Ovary (tissue), 9 donors: ENCODE data around the gene CHD2. TPM values are rescaled to one million over a fixed set of nuclear protein-coding genes. Genes with fewer than 3 reads are reported as not detected.
A peak's percentile ranks its signal among the peaks of the same experiment; 100 is the strongest.

Experiments
- DNase-seq, 5 donors: peaks; one replicate each; pipeline ENCODE4 v3.0.0-alpha.2; 2019 to 2020
- H3K27ac ChIP-seq, 2 donors: fragments of 200-600 bp; one replicate each; pipeline versions ENCODE4 v1.5.1 to v1.8.0; 2019 to 2022
- H3K27me3 ChIP-seq: fragments of 200-600 bp; one replicate; pipeline ENCODE4 v1.8.0; 2022
- H3K36me3 ChIP-seq: fragments of 200-600 bp; sonication (generic); one replicate; pipeline ENCODE4 v1.5.1; 2019
- H3K4me1 ChIP-seq: one replicate; pipeline ENCODE4 v1.8.1; 2013; ENCODE audit warnings: mild to moderate bottlenecking, moderate library complexity; ENCODE audit not compliant: insufficient read depth
- H3K4me3 ChIP-seq: fragments of 200-600 bp; sonication (generic); one replicate; pipeline ENCODE4 v1.5.1; 2017
- H3K9me3 ChIP-seq, 2 donors: fragments of 200-600 bp in 1 of 2; sonication (generic) in 1 of 2; one replicate each; pipeline versions ENCODE4 v1.5.1 to v1.8.1; 2013 to 2019; ENCODE audit warnings: mild to moderate bottlenecking in 1 of 2, moderate library complexity in 1 of 2
- EP300 ChIP-seq: sonication (generic); formaldehyde crosslinking; IDR thresholded peaks from one replicate; pipeline ENCODE4 v1.6.1; 2017; ENCODE audit warnings: antibody characterized with exemption
- POLR2A ChIP-seq: fragments of 450-650 bp; IDR thresholded peaks from one replicate; pipeline ENCODE4 v1.6.1; 2017; ENCODE audit warnings: antibody characterized with exemption, mild to moderate bottlenecking, moderate library complexity
- WGBS, 3 donors: extraction: QIAGEN DNeasy Blood & Tissue Kit in 1 of 3; methylation state at CpG; one replicate each; pipeline versions ENCODE4 v1.1.5 to v1.1.7; 2013 to 2017; 5-methylcytosine and 5-hydroxymethylcytosine counted together
- intact Hi-C, 4 donors: fragments of 100-400 bp; cut with DNase I; formaldehyde crosslinking; loops; one replicate each; pipeline versions ENCODE4 v1.11.0 to v1.15.1; 2022 to 2023
- polyA plus RNA-seq, 2 donors: library from polyadenylated mRNA; stranded (reverse); fragments of 200-250 nt in 1 of 2; fragments of 350-450 nt in 1 of 2; fragmentation: Illumina TruSeq in 1 of 2; extraction: RNeasy Lipid Tissue Mini Kit (QIAGEN cat#74804) in 1 of 2; gene quantifications; one replicate each; pipeline ENCODE4 v1.2.3, GENCODE V29; 2013 to 2014
- total RNA-seq, 7 donors: library from RNA; depleted of rRNA in 2 of 7; stranded (reverse); fragments of >200 nt in 2 of 7; fragmentation: NEBNext Ultra II Directional in 3 of 7; extraction: Animal tissue kit (Norgen Biotek cat#: 25700) in 3 of 7; gene quantifications; one replicate each; pipeline versions ENCODE4 v1.1.0 to v1.2.4, GENCODE V29; 2016 to 2023
- TF ChIP-seq, protein P1 (sequence below), 3 donors: fragments of 450-650 bp in 2 of 3; fragments of 200-600 bp in 1 of 3; IDR thresholded peaks; one replicate each; pipeline versions ENCODE4 v1.5.1 to v1.8.0; 2016 to 2022; ENCODE audit warnings: antibody characterized with exemption in 3 of 3, mild to moderate bottlenecking in 1 of 3
- donor health status: DM: no; HTN: no; CAD: no; lungs with moderate emphysema.
- donor health status: DM: no; HTN: no; CAD: no.
- donor health status: Bipolar disorder and iron deficiency.
- donor health status: DM: yes; HTN: yes; CAD: no.
- donor health status: DM: no; HTN: no; CAD: no.
- donor health status: DM: yes; HTN: yes; CAD: no.

Gene CHD2
- total and polyA plus RNA-seq, 9 donors: 43.6 to 146 (median 98.2) TPM

DNA sequence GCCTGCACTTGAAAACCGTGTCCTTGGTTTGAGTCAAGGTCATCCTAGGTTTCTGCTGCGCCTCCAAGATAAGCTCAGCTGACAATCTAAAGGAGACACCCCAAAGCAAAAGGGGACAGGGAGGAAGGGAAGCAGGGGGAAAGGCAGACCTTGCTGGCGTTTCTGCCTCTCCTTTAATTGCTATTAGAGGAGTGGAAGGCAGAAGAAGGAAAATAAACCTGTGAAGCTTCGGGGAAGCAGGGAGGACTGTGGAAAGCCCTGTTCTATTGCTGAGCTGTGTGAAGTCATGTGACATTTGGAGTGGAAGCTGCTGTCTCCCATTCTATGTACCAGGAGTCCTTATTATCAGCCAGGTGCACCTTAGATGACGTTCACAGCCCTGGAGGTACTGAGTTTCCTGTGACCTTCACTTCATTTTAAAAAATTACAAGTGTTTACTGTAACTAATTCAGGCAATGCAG is 21.5 kb upstream of the CHD2 start:
- Histone ChIP-seq H3K27ac (peak overlapping the region; percentile 33 to 68), H3K9me3 (no peaks in the 10 kb centered on the region), H3K4me1 (peaks cover 15% of the 10 kb centered on the region), H3K4me3 (no peak overlapping the region), H3K27me3 (no peaks in the 10 kb centered on the region), H3K36me3 (no peaks in the 10 kb centered on the region)
- DNase-seq: no peak
- TF ChIP-seq EP300 (no peak), POLR2A (no peak)
- TF ChIP-seq, protein P1, sequence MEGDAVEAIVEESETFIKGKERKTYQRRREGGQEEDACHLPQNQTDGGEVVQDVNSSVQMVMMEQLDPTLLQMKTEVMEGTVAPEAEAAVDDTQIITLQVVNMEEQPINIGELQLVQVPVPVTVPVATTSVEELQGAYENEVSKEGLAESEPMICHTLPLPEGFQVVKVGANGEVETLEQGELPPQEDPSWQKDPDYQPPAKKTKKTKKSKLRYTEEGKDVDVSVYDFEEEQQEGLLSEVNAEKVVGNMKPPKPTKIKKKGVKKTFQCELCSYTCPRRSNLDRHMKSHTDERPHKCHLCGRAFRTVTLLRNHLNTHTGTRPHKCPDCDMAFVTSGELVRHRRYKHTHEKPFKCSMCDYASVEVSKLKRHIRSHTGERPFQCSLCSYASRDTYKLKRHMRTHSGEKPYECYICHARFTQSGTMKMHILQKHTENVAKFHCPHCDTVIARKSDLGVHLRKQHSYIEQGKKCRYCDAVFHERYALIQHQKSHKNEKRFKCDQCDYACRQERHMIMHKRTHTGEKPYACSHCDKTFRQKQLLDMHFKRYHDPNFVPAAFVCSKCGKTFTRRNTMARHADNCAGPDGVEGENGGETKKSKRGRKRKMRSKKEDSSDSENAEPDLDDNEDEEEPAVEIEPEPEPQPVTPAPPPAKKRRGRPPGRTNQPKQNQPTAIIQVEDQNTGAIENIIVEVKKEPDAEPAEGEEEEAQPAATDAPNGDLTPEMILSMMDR (IDR thresholded peaks at IDR 0.05): no peak
- 8 to 18% (median 15%) methylated on average over 5 of the region's 5 CpGs for WGBS, 3 donors
- intact Hi-C loops: loop anchor here in 2 of 4 donors (2.0 to 5.0 kb wide), 2 partner anchors 46 to 48 kb away; no protein-coding TSS in a partner anchor

DNA sequence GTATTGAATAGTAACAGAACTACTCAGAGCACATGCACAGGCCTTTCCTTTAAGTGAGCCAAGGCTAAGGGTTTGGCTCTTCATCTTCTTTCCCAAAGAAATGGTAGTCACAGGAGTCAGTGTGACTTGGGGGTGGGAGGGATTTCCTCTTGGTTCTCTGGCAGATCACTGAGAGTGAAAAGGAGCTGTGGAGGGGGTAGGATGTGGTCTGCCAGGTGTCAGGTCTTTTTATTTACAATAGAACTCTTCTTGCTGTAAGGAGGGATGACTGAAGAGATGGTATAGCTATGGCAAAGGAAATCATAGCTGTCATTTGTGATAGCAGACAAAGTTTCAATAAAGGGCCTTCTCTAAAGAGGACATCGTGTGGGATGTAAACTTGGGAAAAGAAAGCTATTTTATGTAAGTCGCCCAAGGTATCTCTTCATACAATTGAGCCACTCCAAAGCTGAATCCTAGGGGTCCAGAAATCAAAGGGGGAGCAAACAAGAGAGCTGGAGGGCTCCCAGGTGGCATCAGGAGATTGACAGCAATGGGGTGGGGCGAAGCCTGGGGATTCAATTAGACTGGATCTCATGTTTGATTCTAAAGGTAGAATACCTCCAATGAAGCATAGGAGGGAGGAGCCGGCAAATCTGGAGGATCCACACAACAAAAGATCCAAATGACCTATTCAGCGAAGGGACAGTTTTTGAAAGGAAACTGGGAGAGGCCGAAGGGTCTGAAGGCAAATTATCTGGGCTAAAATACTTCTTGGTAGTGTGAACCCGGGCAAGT is 20.0 kb upstream of the CHD2 start:
- intact Hi-C loops: loop anchor here in 3 of 4 donors (2.0 to 5.0 kb wide), 3 partner anchors 48 to 73 kb away; no protein-coding TSS in a partner anchor
- H3K4me3 ChIP-seq: no peak overlapping the region
- 93% methylated on average over 7 of the region's 7 CpGs for WGBS, 3 donors
- TF ChIP-seq, protein P1 (IDR thresholded peaks at IDR 0.05): no peak
- TF ChIP-seq POLR2A (no peak), EP300 (no peak)
- no peaks in the 10 kb centered on the region for H3K36me3 ChIP-seq
- H3K27ac ChIP-seq: peak overlapping the region; percentile 83 to 86
- no peak for DNase-seq
- no peaks in the 10 kb centered on the region for H3K27me3 ChIP-seq
- no peaks in the 10 kb centered on the region for H3K9me3 ChIP-seq
- H3K4me1 ChIP-seq: peaks cover 15% of the 10 kb centered on the region

DNA sequence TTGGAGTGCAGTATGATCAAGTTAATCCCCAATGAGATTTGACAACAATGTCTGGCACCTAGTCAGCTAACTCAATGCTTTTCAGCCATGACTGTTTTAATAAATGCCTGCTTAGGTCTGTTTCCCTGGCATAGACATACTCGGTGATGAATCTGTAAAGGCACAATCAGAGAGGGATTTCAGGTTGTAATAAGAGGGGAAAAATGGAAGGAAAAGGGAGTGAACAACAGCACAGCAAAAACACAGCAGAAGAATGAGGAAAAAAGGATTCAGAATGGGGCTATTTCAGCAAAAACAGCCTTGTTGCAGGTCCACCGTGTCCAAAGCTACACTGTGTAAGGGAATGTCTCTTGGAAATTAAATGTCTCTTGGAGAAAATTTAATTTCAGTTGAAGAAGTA is 19.3 kb upstream of the CHD2 start:
- Histone ChIP-seq H3K9me3 (no peaks in the 10 kb centered on the region), H3K36me3 (no peaks in the 10 kb centered on the region), H3K27ac (peak overlapping the region; percentile 83 to 86), H3K27me3 (no peaks in the 10 kb centered on the region), H3K4me1 (peaks cover 15% of the 10 kb centered on the region), H3K4me3 (no peak overlapping the region)
- WGBS, 3 donors: 24 to 32% (median 26%) methylated on average over 2 of the region's 2 CpGs
- DNase-seq: no peak
- intact Hi-C loops: loop anchor here in 1 of 4 donors (5.0 kb wide), 1 partner anchor 73 kb away; no protein-coding TSS in a partner anchor
- TF ChIP-seq, protein P1 (IDR thresholded peaks at IDR 0.05): no peak
- no peak for TF ChIP-seq POLR2A
- no peak for TF ChIP-seq EP300

DNA sequence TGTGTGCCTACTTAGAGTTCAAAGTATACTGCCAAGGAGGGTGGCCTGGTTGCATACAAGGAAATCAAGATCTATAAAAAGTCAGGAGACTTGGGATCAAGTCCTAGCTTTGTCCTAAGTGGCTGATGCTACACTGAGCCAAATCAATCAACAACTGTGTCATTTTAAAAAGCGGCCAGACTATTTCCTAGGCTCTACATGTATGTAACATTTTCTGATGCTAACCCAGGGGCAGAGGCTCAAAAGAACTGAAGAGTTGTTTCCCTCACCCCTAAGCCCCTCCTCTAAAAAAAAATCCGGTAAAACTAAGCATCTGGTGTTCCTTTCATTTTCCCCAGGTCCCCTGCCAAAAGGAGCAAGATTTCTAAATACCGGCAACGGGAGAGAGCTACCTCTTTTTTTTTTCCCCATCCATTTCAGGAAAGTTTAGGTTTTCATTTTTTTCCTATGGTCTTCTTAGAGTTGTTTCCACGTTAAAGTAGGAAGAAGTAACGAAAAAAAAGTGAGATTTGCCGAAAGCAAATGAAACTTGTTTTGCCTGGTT is 18.8 kb upstream of the CHD2 start:
- Histone ChIP-seq H3K36me3 (no peaks in the 10 kb centered on the region), H3K4me3 (peak overlapping the region; percentile 44), H3K27me3 (no peaks in the 10 kb centered on the region), H3K9me3 (no peaks in the 10 kb centered on the region), H3K4me1 (peaks cover 15% of the 10 kb centered on the region), H3K27ac (peak overlapping the region; percentile 83 to 86)
- TF ChIP-seq POLR2A (peak; percentile 22), EP300 (no peak)
- DNase-seq: peak in 2 of 5 donors; percentile 51 to 58
- 6 to 11% (median 7%) methylated on average over 7 of the region's 7 CpGs for WGBS, 3 donors
- intact Hi-C loops: loop anchor here in 1 of 4 donors (5.0 kb wide), 1 partner anchor 74 kb away; no protein-coding TSS in a partner anchor
